CD4-positive, alpha-beta memory T cell (primary cell): ENCODE results near the gene RNGTT. TPM values are rescaled to one million over a fixed set of nuclear protein-coding genes. Genes with fewer than 3 reads are reported as not detected.

Experiments
- CTCF ChIA-PET: fragments of 350-600 bp; sonication (Branson Sonifier 250); formaldehyde crosslinking; loops from one replicate; lab custom pipeline; 2021; ENCODE audit warnings: inconsistent platforms; ENCODE audit not compliant: partially characterized antibody; lab: Charles Lee
- POLR2A ChIA-PET: fragments of 350-600 bp; sonication (Branson Sonifier 250); formaldehyde crosslinking; loops from one replicate; lab custom pipeline; 2021; ENCODE audit not compliant: partially characterized antibody; lab: Charles Lee
- DNase-seq, 5 donors: peaks; one replicate each; pipeline versions ENCODE4 v3.0.0 to v3.0.0-alpha.2; 2020 to 2022; ENCODE audit warnings: mixed read lengths in 1 of 5
- H3K27ac ChIP-seq: one replicate; pipeline ENCODE4 v1.7.0; 2013; ENCODE audit warnings: low read depth, low read length
- H3K27me3 ChIP-seq: 2 replicates; pipeline ENCODE4 v1.7.0; 2013; ENCODE audit warnings: mild to moderate bottlenecking, low read length, moderate library complexity; ENCODE audit not compliant: insufficient read depth
- H3K36me3 ChIP-seq: 2 replicates; pipeline ENCODE4 v1.7.0; 2013; ENCODE audit warnings: mild to moderate bottlenecking, low read length, moderate library complexity; ENCODE audit not compliant: insufficient read depth
- H3K4me1 ChIP-seq: 2 replicates; pipeline ENCODE4 v1.7.0; 2013; ENCODE audit warnings: mild to moderate bottlenecking, low read length, moderate library complexity; ENCODE audit not compliant: insufficient read depth
- H3K4me3 ChIP-seq, 2 donors: one replicate each; pipeline ENCODE4 v1.7.0; 2013; ENCODE audit warnings: low read length in 2 of 2, mild to moderate bottlenecking in 1 of 2
- H3K9me3 ChIP-seq, 2 donors: one replicate each; pipeline ENCODE4 v1.7.0; 2013; ENCODE audit warnings: low read length in 2 of 2, control low read depth in 1 of 2; ENCODE audit not compliant: control insufficient read depth in 1 of 2
- H3K27ac Mint-ChIP-seq, 7 donors: one replicate each; pipeline ENCODE4 v1.8.0; 2020 to 2021; ENCODE audit warnings: mixed read lengths in 7 of 7, mild to moderate bottlenecking in 6 of 7, inconsistent platforms in 3 of 7, moderate library complexity in 3 of 7
- H3K27me3 Mint-ChIP-seq, 2 donors: one replicate each; pipeline ENCODE4 v1.8.0; 2020 to 2021; ENCODE audit warnings: mixed read lengths in 2 of 2
- H3K36me3 Mint-ChIP-seq, 2 donors: one replicate each; pipeline ENCODE4 v1.8.0; 2020 to 2021; ENCODE audit warnings: mixed read lengths in 2 of 2, inconsistent platforms in 1 of 2, mild to moderate bottlenecking in 1 of 2
- H3K4me1 Mint-ChIP-seq, 4 donors: one replicate each; pipeline ENCODE4 v1.8.0; 2020 to 2021; ENCODE audit warnings: mixed read lengths in 4 of 4, mild to moderate bottlenecking in 1 of 4
- H3K4me3 Mint-ChIP-seq, 8 donors: one replicate each; pipeline ENCODE4 v1.8.0; 2020 to 2021; ENCODE audit warnings: mixed read lengths in 8 of 8, mild to moderate bottlenecking in 7 of 8, moderate library complexity in 6 of 8, inconsistent platforms in 3 of 8
- H3K9me3 Mint-ChIP-seq, 8 donors: one replicate each; pipeline ENCODE4 v1.8.0; 2020 to 2021; ENCODE audit warnings: mixed read lengths in 8 of 8, mild to moderate bottlenecking in 5 of 8, inconsistent platforms in 3 of 8, moderate library complexity in 1 of 8
- intact Hi-C: fragments of 100-400 bp; cut with micrococcal nuclease; formaldehyde crosslinking; loops from one replicate; pipeline ENCODE4 v1.15.1; 2023
- polyA plus RNA-seq, 2 donors: library from polyadenylated mRNA; unstranded; fragments of 300-500 nt; fragmentation: Illumina TruSeq; gene quantifications; one replicate each; pipeline ENCODE4 v1.2.3, GENCODE V29; 2021
- total RNA-seq, 2 experiments: library from RNA; stranded (reverse); gene quantifications; one replicate each; pipeline ENCODE4 v1.2.3, GENCODE V29; 2021

RNGTT gene
- total and polyA plus RNA-seq, 4 experiments from 2014 or later, result 17.3 to 21.8 (median 19.1) TPM

DNA sequence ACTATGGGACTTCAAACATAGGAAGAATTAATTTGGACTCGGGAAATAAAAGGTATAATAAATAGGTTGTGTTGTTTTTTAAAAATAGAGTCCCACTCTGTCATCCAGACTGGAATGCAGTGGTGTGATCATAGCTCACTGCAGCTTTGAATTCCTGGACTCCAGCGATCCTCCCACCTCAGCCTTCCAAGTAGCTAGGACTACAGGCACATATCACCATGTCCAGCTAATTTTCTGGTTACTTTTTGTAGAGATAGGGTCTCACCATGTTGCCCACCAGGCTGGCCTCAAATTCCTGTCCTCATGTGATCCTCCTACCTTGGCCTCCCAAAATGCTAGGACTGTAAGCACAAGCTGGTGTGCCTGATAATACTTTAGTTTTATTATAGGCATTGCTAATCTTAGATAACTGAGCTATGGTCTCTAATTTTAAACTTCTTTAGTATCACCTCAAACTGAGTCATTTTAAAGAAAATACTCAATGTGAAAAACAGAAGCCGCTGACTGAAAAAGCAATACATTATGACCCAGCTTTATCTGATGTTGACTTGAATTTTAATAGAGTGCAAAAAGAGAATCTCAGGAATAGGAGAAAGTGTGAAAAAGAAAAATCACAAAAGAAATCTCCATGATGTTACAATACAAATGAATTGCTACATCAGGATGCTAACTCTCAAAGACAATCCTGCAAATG is 251.0 kb downstream of the RNGTT start:
- H3K4me1 ChIP-seq, result no peaks in the 10 kb centered on the region

DNA sequence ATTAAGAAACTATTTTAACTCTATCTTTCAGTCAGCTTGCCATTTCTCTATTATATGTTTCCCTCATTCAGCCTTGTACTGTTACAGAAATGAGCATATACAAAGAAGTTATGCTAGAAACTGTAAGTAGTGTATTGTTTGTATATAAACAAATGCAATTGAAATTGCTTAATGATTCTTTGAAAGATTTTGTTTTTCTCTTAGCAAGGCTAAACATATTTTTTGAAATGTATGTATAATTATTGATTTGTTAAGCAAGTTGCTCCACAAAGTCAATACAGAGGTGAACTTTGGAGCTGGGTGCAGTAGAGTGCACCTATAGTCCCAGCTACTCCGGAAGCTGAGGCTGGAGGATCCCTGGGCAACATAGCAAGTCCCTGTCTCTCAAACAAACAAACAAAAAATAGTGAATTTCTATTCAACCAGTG is 253.6 kb downstream of the RNGTT start:
- Histone ChIP-seq H3K36me3 (no peaks in the 10 kb centered on the region), H3K27ac (no peak overlapping the region), H3K4me1 (no peaks in the 10 kb centered on the region), H3K9me3 (no peaks in the 10 kb centered on the region), H3K4me3 (no peak overlapping the region), H3K27me3 (no peaks in the 10 kb centered on the region)
- DNase-seq, result no peak
- peaks cover 3 to 5% of the 10 kb centered on the region in 2 donors for H3K36me3 Mint-ChIP-seq
- no peak overlapping the region for H3K27ac Mint-ChIP-seq
- intact Hi-C loops, result no loop called here
- no peaks in the 10 kb centered on the region for H3K9me3 Mint-ChIP-seq
- ChIA-PET CTCF (no interaction called here), POLR2A (no interaction called here)
- H3K4me1 Mint-ChIP-seq, result peaks cover 1 to 5% (median 4%) of the 10 kb centered on the region in 4 donors
- H3K4me3 Mint-ChIP-seq, result no peak overlapping the region
- no peaks in the 10 kb centered on the region for H3K27me3 Mint-ChIP-seq

More for the DNA sequence above, 251.0 kb downstream of the RNGTT start:
- intact Hi-C loops, result no loop called here
- ChIA-PET POLR2A (no interaction called here), CTCF (no interaction called here)
- peaks cover 1 to 4% (median 3%) of the 10 kb centered on the region in 4 donors for H3K4me1 Mint-ChIP-seq
- H3K27ac Mint-ChIP-seq, result no peak overlapping the region
- H3K9me3 Mint-ChIP-seq, result peaks cover 0 to 4% (median 1%) of the 10 kb centered on the region in 8 donors
- H3K27me3 Mint-ChIP-seq, result no peaks in the 10 kb centered on the region
- no peak overlapping the region for H3K4me3 ChIP-seq
- H3K36me3 ChIP-seq, result no peaks in the 10 kb centered on the region
- H3K27ac ChIP-seq, result no peak overlapping the region
- no peaks in the 10 kb centered on the region for H3K9me3 ChIP-seq
- no peaks in the 10 kb centered on the region for H3K27me3 ChIP-seq
- H3K36me3 Mint-ChIP-seq, result peaks cover 10 to 11% of the 10 kb centered on the region in 2 donors
- no peak overlapping the region for H3K4me3 Mint-ChIP-seq
- no peak for DNase-seq

DNA sequence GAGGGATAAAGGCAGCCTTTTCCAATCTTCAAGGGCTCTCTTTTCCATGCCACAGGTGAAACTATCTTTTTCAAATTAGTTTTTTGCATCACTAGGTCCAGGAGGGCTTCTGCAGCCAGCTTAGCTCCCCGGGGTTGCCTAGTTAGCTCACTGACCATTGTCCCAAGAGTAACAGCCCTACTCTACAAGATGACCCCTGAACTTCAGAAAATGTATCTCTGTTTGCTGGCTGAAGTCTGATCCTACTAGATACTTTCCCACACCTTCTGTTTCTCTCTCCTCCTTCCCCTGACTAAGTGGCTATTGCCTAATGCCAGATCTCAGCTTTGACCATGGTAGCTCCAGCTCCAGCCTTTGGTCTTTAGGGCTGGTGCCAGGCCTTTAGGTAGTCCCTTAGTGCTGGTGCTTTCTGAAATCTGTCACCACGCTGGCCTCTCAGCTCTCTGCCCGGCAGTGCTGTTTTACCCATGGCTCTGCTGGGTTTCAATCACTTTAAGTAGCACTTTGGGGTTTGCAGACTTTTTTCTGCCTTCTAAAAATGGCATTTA is 255.1 kb downstream of the RNGTT start:
- Mint-ChIP-seq H3K36me3 (peaks cover 7 to 8% of the 10 kb centered on the region in 2 donors), H3K4me3 (no peak overlapping the region), H3K27me3 (no peaks in the 10 kb centered on the region), H3K27ac (peak overlapping the region in 3 of 7 donors; percentile 42 to 65 (median 53)), H3K9me3 (peaks cover 0 to 1% (median 0%) of the 10 kb centered on the region in 8 donors), H3K4me1 (peaks cover 1 to 9% (median 6%) of the 10 kb centered on the region in 4 donors)
- no peak overlapping the region for H3K27ac ChIP-seq
- CTCF ChIA-PET, result no interaction called here
- H3K36me3 ChIP-seq, result no peaks in the 10 kb centered on the region
- H3K27me3 ChIP-seq, result no peaks in the 10 kb centered on the region
- intact Hi-C loops, result no loop called here
- DNase-seq, result no peak
- no peak overlapping the region for H3K4me3 ChIP-seq
- no peaks in the 10 kb centered on the region for H3K4me1 ChIP-seq
- POLR2A ChIA-PET, result no interaction called here
- H3K9me3 ChIP-seq, result no peaks in the 10 kb centered on the region

DNA sequence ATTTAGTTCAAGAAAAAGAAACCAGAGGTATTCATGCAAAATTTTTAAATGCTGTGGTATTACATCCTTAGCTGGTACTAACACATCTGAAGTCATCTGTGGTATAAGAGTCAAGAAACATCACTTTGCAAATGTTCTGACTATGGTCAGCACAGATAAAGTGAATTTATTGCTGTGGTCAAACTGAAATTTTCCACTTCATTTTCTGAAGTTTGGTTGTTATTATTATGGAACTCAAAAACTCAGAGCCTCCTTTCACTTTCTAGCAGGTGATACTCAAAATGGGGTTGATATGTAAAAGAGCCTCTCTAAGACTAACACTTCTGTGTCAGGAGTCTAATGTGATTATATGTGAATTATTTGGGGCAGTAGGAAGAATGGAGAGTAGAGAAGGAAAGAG is 257.8 kb downstream of the RNGTT start:
- peaks cover 6 to 9% of the 10 kb centered on the region in 2 donors for H3K36me3 Mint-ChIP-seq

DNA sequence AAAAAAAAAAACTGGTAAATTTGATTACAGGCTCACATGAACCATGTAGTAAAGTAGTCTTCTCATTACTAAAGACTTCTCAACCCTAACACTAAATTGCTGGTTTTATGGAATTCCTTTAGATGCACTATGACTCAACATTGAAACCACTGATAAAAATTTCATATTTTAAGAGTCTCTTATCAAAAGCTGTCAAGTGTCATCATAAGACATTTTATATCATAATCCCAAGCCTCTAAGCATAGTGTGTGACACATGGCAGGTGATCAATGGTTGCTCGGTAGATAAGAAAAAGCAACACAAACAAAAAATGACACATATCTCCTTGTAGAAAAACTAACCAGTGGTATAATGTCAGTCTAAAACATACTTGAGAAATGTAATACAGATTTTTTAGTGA is 258.4 kb downstream of the RNGTT start:
- Histone ChIP-seq H3K9me3 (no peaks in the 10 kb centered on the region), H3K4me3 (no peak overlapping the region), H3K27ac (no peak overlapping the region), H3K36me3 (no peaks in the 10 kb centered on the region), H3K27me3 (no peaks in the 10 kb centered on the region), H3K4me1 (no peaks in the 10 kb centered on the region)
- ChIA-PET CTCF (no interaction called here), POLR2A (no interaction called here)
- Mint-ChIP-seq H3K9me3 (peaks cover 0 to 2% (median 0%) of the 10 kb centered on the region in 8 donors), H3K27ac (no peak overlapping the region), H3K36me3 (peaks cover 6 to 9% of the 10 kb centered on the region in 2 donors), H3K4me3 (no peak overlapping the region), H3K27me3 (no peaks in the 10 kb centered on the region), H3K4me1 (peaks cover 1 to 18% (median 8%) of the 10 kb centered on the region in 4 donors)
- intact Hi-C loops, result no loop called here
- no peak for DNase-seq

More for the DNA sequence above, 257.8 kb downstream of the RNGTT start:
- H3K27me3 ChIP-seq, result no peaks in the 10 kb centered on the region
- peak overlapping the region in 4 of 7 donors; percentile 0 to 56 (median 14) for H3K27ac Mint-ChIP-seq
- no peaks in the 10 kb centered on the region for H3K36me3 ChIP-seq
- H3K27ac ChIP-seq, result no peak overlapping the region
- intact Hi-C loops, result no loop called here
- H3K9me3 ChIP-seq, result no peaks in the 10 kb centered on the region
- H3K4me1 Mint-ChIP-seq, result peaks cover 1 to 21% (median 8%) of the 10 kb centered on the region in 4 donors
- no peaks in the 10 kb centered on the region for H3K27me3 Mint-ChIP-seq
- H3K9me3 Mint-ChIP-seq, result peaks cover 0 to 2% (median 0%) of the 10 kb centered on the region in 8 donors
- H3K4me3 ChIP-seq, result no peak overlapping the region
- H3K4me3 Mint-ChIP-seq, result no peak overlapping the region
- ChIA-PET POLR2A (no interaction called here), CTCF (no interaction called here)
- no peak for DNase-seq
- no peaks in the 10 kb centered on the region for H3K4me1 ChIP-seq

DNA sequence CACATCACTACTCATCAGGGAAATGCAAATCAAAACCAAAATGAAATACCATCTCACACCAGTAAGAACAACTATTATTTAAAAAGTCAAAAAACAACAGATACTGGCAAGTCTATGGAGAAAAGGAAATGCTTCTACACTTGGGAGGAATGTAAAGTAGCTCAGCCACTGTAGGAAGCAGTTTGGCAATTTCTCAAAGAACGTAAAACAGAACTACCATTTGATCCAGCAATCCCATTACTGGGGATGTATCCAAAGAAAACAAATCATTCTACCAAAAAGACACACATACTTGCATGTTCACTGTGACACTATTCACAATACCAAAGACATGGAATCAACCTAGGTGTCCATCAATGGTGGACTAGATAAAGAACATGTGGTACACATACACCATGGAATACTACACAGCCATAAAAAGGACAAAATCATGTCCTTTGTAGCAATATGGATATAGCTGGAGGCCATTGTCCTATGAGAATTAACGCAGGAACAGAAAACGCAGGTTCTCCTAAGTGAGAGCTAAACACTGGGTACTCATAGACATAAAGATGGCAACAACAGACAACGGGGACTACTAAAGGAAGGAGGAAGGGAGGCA is 260.4 kb downstream of the RNGTT start:
- ChIA-PET POLR2A (no interaction called here), CTCF (no interaction called here)
- H3K4me1 ChIP-seq, result no peaks in the 10 kb centered on the region
- Mint-ChIP-seq H3K36me3 (peaks cover 6 to 9% of the 10 kb centered on the region in 2 donors), H3K4me3 (no peak overlapping the region), H3K27me3 (no peaks in the 10 kb centered on the region), H3K9me3 (peaks cover 0 to 2% (median 0%) of the 10 kb centered on the region in 8 donors), H3K4me1 (peaks cover 1 to 21% (median 8%) of the 10 kb centered on the region in 4 donors), H3K27ac (no peak overlapping the region)
- H3K4me3 ChIP-seq, result no peak overlapping the region
- H3K9me3 ChIP-seq, result no peaks in the 10 kb centered on the region
- H3K27me3 ChIP-seq, result no peaks in the 10 kb centered on the region
- intact Hi-C loops, result no loop called here
- H3K27ac ChIP-seq, result no peak overlapping the region
- no peaks in the 10 kb centered on the region for H3K36me3 ChIP-seq
- DNase-seq, result no peak

DNA sequence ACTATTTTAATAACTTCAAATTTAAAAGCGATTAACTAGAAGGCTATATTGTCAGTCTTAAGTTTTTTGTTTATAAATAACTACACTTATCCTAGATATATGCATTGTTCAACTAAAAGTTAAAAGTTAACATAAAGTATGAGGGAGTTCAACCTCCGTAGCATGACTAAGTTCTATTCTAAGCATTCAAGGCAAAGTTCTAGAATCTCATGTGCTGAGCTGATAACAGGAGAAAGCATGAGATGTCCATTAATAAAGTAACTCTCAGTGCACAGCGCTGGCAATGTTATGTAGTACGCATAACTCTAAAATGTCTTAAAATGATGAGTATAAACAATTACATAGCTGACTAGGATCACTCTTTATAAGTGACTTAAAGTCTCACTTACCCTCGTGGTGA is 264.8 kb downstream of the RNGTT start:
- POLR2A ChIA-PET, result no interaction called here
- Mint-ChIP-seq H3K4me3 (no peak overlapping the region), H3K27me3 (no peaks in the 10 kb centered on the region), H3K4me1 (peaks cover 2 to 17% (median 5%) of the 10 kb centered on the region in 4 donors), H3K9me3 (peaks cover 0 to 13% (median 6%) of the 10 kb centered on the region in 8 donors), H3K27ac (no peak overlapping the region), H3K36me3 (peaks cover 15 to 27% of the 10 kb centered on the region in 2 donors)
- Histone ChIP-seq H3K27me3 (no peaks in the 10 kb centered on the region), H3K36me3 (no peaks in the 10 kb centered on the region), H3K27ac (no peak overlapping the region), H3K4me3 (no peak overlapping the region), H3K4me1 (no peaks in the 10 kb centered on the region), H3K9me3 (no peaks in the 10 kb centered on the region)
- intact Hi-C loops, result no loop called here
- CTCF ChIA-PET, result no interaction called here
- DNase-seq, result no peak
